ENCODE data around the gene NUDT4. TPM values are rescaled to one million over a fixed set of nuclear protein-coding genes. Genes with fewer than 3 reads are reported as not detected.
"Not testable (repeated sequence)": the region's sequence is repeated elsewhere in the genome, so short reads cannot be mapped to it uniquely, and the experiment has no call there.

The NUDT4 gene
- total RNA-seq, 1 donor from 2014 or later, result 52.2 TPM

GRCh38 chr12:93407963-93408283 lies 30.2 kb downstream of the NUDT4 start:
- no peak for ATAC-seq
- Histone ChIP-seq H3K27ac (no peak overlapping the region), H3K9me3 (no peaks in the 10 kb centered on the region), H3K4me3 (no peak overlapping the region), H3K4me1 (peaks cover 15% of the 10 kb centered on the region), H3K36me3 (peaks cover 22% of the 10 kb centered on the region), H3K27me3 (no peaks in the 10 kb centered on the region)
- intact Hi-C loops (cut with DNase I), result no loop called here
- no peak for DNase-seq
- TF ChIP-seq CTCF (IDR thresholded peaks at IDR 0.05), result no peak

GRCh38 chr12:93408813-93409212 lies 31.1 kb downstream of the NUDT4 start:
- ATAC-seq, result no peak
- intact Hi-C loops (cut with DNase I), result no loop called here
- peaks cover 16% of the 10 kb centered on the region for H3K4me1 ChIP-seq
- H3K27me3 ChIP-seq, result no peaks in the 10 kb centered on the region
- H3K9me3 ChIP-seq, result no peaks in the 10 kb centered on the region
- H3K27ac ChIP-seq, result no peak overlapping the region
- H3K4me3 ChIP-seq, result no peak overlapping the region
- DNase-seq, result no peak
- no peak for TF ChIP-seq CTCF (IDR thresholded peaks at IDR 0.05)
- H3K36me3 ChIP-seq, result peaks cover 22% of the 10 kb centered on the region

- peaks cover 22% of the 10 kb centered on the region for H3K36me3 ChIP-seq
- H3K27ac ChIP-seq; intact Hi-C loops (cut with DNase I); H3K9me3 ChIP-seq; ATAC-seq; H3K27me3 ChIP-seq; H3K4me3 ChIP-seq; DNase-seq: not testable (repeated sequence)
- peaks cover 16% of the 10 kb centered on the region for H3K4me1 ChIP-seq
These were observed 31.8 kb downstream of the NUDT4 start for GRCh38 chr12:93409343-93410187.

- H3K36me3 ChIP-seq, result peaks cover 19% of the 10 kb centered on the region
- H3K9me3 ChIP-seq; H3K4me3 ChIP-seq; H3K27me3 ChIP-seq; DNase-seq; ATAC-seq; H3K27ac ChIP-seq; intact Hi-C loops (cut with DNase I): not testable (repeated sequence)
- peaks cover 29% of the 10 kb centered on the region for H3K4me1 ChIP-seq
These were observed 33.3 kb downstream of the NUDT4 start for GRCh38 chr12:93411060-93411459.

- H3K4me3 ChIP-seq; ATAC-seq; H3K27me3 ChIP-seq; DNase-seq; H3K27ac ChIP-seq; intact Hi-C loops (cut with DNase I); H3K9me3 ChIP-seq: not testable (repeated sequence)
- H3K36me3 ChIP-seq, result peaks cover 17% of the 10 kb centered on the region
- H3K4me1 ChIP-seq, result peaks cover 33% of the 10 kb centered on the region
These were observed 34.7 kb downstream of the NUDT4 start for GRCh38 chr12:93412396-93412795.

- DNase-seq (no peak), ATAC-seq (no peak)
- no peaks in the 10 kb centered on the region for H3K9me3 ChIP-seq
- H3K27ac ChIP-seq, result no peak overlapping the region
- peaks cover 13% of the 10 kb centered on the region for H3K36me3 ChIP-seq
- H3K4me3 ChIP-seq, result no peak overlapping the region
- intact Hi-C loops (cut with DNase I), result no loop called here
- H3K4me1 ChIP-seq, result peaks cover 33% of the 10 kb centered on the region
- no peaks in the 10 kb centered on the region for H3K27me3 ChIP-seq
- no peak for TF ChIP-seq CTCF (IDR thresholded peaks at IDR 0.05)
These were observed 35.3 kb downstream of the NUDT4 start for GRCh38 chr12:93413064-93413463.

GRCh38 chr12:93415723-93416464 lies 38.2 kb downstream of the NUDT4 start:
- Histone ChIP-seq H3K27me3 (no peaks in the 10 kb centered on the region), H3K4me1 (peaks cover 33% of the 10 kb centered on the region), H3K9me3 (no peaks in the 10 kb centered on the region), H3K36me3 (no peaks in the 10 kb centered on the region), H3K4me3 (no peak overlapping the region), H3K27ac (no peak overlapping the region)
- intact Hi-C loops (cut with DNase I), result no loop called here
- DNase-seq, result no peak
- TF ChIP-seq CTCF (IDR thresholded peaks at IDR 0.05), result no peak
- ATAC-seq, result no peak

All from upper lobe of right lung (tissue), 1 donor.